Dermis microvascular lymphatic vessel endothelial cell (primary cell): ENCODE data around the gene MICALL2. TPM values are rescaled to one million over a fixed set of nuclear protein-coding genes. Genes with fewer than 3 reads are reported as not detected.
"Not testable (repeated sequence)": the region's sequence is repeated elsewhere in the genome, so short reads cannot be mapped to it uniquely, and the experiment has no call there.

Experiments used
- DNase-seq, 2 donors: peaks; one replicate each; pipeline versions ENCODE4 v3.0.0 to v3.0.0-alpha.2; 2010; ENCODE audit warnings: low read depth in 2 of 2
- total RNA-seq: library from RNA; depleted of rRNA; stranded (reverse); fragments of >200 nt; gene quantifications from 2 replicates; pipeline ENCODE4 v1.2.1, GENCODE V29; 2014

MICALL2 gene
- total RNA-seq, 1 donor from 2014 or later, result 8.7 TPM

- no peak for DNase-seq
Measured at GRCh38 chr7:1448958-1449357, 10.3 kb downstream of the MICALL2 start.

- no peak for DNase-seq
Measured at GRCh38 chr7:1447551-1448244, 11.6 kb downstream of the MICALL2 start.

GRCh38 chr7:1447112-1447511 lies 12.2 kb downstream of the MICALL2 start:
- DNase-seq, result no peak

- no peak for DNase-seq
Measured at GRCh38 chr7:1446620-1447032, 12.6 kb downstream of the MICALL2 start.

- DNase-seq, result not testable (repeated sequence)
Measured at GRCh38 chr7:1446026-1446425, 13.2 kb downstream of the MICALL2 start.

GRCh38 chr7:1445341-1445740 lies 13.9 kb downstream of the MICALL2 start:
- no peak for DNase-seq

- DNase-seq, result no peak
Measured at GRCh38 chr7:1444925-1445322, 14.3 kb downstream of the MICALL2 start.

- DNase-seq, result no peak
Measured at GRCh38 chr7:1444214-1444924, 14.9 kb downstream of the MICALL2 start.

- not testable (repeated sequence) for DNase-seq
Measured at GRCh38 chr7:1443587-1444200, 15.6 kb downstream of the MICALL2 start.

GRCh38 chr7:1442355-1443124 lies 16.7 kb downstream of the MICALL2 start:
- no peak for DNase-seq

- DNase-seq, result no peak
Measured at GRCh38 chr7:1441615-1442354, 17.5 kb downstream of the MICALL2 start.

- DNase-seq, result no peak
Measured at GRCh38 chr7:1440620-1441019, 18.6 kb downstream of the MICALL2 start.

GRCh38 chr7:1439373-1440363 lies 19.6 kb downstream of the MICALL2 start:
- peak in 1 of 2 donors; percentile 14 for DNase-seq

GRCh38 chr7:1438821-1439220 lies 20.4 kb downstream of the MICALL2 start:
- no peak for DNase-seq

GRCh38 chr7:1438208-1438607 lies 21.1 kb downstream of the MICALL2 start:
- DNase-seq, result no peak

GRCh38 chr7:1437155-1437880 lies 22.0 kb downstream of the MICALL2 start:
- no peak for DNase-seq

- no peak for DNase-seq
Measured at GRCh38 chr7:1436608-1437007, 22.7 kb downstream of the MICALL2 start.

- DNase-seq, result no peak
Measured at GRCh38 chr7:1434891-1435670, 24.2 kb downstream of the MICALL2 start.
